Cardiac muscle cell (in vitro differentiated cells and primary cell): Measurements from ENCODE around the gene BBOX1. TPM values are rescaled to one million over a fixed set of nuclear protein-coding genes. Genes with fewer than 3 reads are reported as not detected.
"Not testable (repeated sequence)": the region's sequence is repeated elsewhere in the genome, so short reads cannot be mapped to it uniquely, and the experiment has no call there.

Experiments
- DNase-seq, 2 donors: peaks; one replicate each; pipeline versions ENCODE4 v3.0.0 to v3.0.0-alpha.2; 2010 to 2017; ENCODE audit warnings: low read depth in 1 of 2, low spot score in 1 of 2
- H3K27ac ChIP-seq: fragments of 200-600 bp; sonication (generic); 2 replicates; pipeline ENCODE4 v1.5.1; 2016
- H3K27me3 ChIP-seq: fragments of 200-600 bp; sonication (generic); 2 replicates; pipeline ENCODE4 v1.6.0; 2016; ENCODE audit warnings: control low read depth
- H3K36me3 ChIP-seq: fragments of 200-600 bp; sonication (generic); 2 replicates; pipeline ENCODE4 v1.5.1; 2016; ENCODE audit warnings: control low read depth
- H3K4me1 ChIP-seq: fragments of 200-600 bp; sonication (generic); 2 replicates; pipeline ENCODE4 v1.8.1; 2017; ENCODE audit warnings: low read depth, mild to moderate bottlenecking, mixed run types
- H3K4me3 ChIP-seq: fragments of 200-600 bp; sonication (generic); 2 replicates; pipeline ENCODE4 v1.5.1; 2016; ENCODE audit warnings: mild to moderate bottlenecking
- H3K9me3 ChIP-seq: fragments of 200-600 bp; sonication (generic); 2 replicates; pipeline ENCODE4 v1.5.1; 2017; ENCODE audit warnings: low read depth, mild to moderate bottlenecking, control low read depth
- polyA plus RNA-seq: library from polyadenylated mRNA; unstranded; fragments of >200 nt; fragmentation: Nextera tagmentation; extraction: Ambion mirVana; gene quantifications from 2 replicates; pipeline ENCODE4 v1.2.1, GENCODE V29; 2016
- total RNA-seq: library from RNA; depleted of rRNA; stranded (reverse); fragments of >200 nt; gene quantifications from 2 replicates; pipeline ENCODE4 v1.2.3, GENCODE V29; 2016
- TF ChIP-seq, protein P1 (sequence below): IDR thresholded peaks from 2 replicates; pipeline ENCODE4 v1.5.1; 2012; ENCODE audit warnings: low read depth, mild to moderate bottlenecking, low read length

The BBOX1 gene
- total and polyA plus RNA-seq, 2 experiments from 2014 or later: not detected

DNA sequence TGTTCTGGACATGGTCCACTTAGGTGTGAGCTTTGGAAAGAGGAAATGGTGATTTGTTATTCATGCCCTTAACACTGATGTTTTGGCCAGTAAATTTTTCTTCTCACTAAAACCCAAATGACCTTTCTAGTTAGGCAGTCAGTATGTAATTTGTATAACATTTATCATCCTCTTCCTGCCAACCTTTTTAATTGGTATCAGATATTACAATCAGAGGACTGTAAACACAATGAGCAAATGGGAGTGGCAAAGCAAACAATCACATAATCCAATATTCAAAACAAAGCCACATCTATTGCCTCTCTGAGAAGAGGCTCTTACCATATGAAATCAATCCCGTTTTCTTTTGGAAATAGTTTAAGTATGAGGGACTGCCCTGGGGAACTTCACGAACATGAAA lies 49.1 kb downstream of the BBOX1 start:
- no peak for DNase-seq
- Histone ChIP-seq H3K4me1 (peaks cover 4% of the 10 kb centered on the region), H3K27ac (no peak overlapping the region), H3K27me3 (no peaks in the 10 kb centered on the region), H3K4me3 (no peak overlapping the region), H3K9me3 (no peaks in the 10 kb centered on the region), H3K36me3 (no peaks in the 10 kb centered on the region)
- TF ChIP-seq, protein P1, sequence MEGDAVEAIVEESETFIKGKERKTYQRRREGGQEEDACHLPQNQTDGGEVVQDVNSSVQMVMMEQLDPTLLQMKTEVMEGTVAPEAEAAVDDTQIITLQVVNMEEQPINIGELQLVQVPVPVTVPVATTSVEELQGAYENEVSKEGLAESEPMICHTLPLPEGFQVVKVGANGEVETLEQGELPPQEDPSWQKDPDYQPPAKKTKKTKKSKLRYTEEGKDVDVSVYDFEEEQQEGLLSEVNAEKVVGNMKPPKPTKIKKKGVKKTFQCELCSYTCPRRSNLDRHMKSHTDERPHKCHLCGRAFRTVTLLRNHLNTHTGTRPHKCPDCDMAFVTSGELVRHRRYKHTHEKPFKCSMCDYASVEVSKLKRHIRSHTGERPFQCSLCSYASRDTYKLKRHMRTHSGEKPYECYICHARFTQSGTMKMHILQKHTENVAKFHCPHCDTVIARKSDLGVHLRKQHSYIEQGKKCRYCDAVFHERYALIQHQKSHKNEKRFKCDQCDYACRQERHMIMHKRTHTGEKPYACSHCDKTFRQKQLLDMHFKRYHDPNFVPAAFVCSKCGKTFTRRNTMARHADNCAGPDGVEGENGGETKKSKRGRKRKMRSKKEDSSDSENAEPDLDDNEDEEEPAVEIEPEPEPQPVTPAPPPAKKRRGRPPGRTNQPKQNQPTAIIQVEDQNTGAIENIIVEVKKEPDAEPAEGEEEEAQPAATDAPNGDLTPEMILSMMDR: no peak

DNA sequence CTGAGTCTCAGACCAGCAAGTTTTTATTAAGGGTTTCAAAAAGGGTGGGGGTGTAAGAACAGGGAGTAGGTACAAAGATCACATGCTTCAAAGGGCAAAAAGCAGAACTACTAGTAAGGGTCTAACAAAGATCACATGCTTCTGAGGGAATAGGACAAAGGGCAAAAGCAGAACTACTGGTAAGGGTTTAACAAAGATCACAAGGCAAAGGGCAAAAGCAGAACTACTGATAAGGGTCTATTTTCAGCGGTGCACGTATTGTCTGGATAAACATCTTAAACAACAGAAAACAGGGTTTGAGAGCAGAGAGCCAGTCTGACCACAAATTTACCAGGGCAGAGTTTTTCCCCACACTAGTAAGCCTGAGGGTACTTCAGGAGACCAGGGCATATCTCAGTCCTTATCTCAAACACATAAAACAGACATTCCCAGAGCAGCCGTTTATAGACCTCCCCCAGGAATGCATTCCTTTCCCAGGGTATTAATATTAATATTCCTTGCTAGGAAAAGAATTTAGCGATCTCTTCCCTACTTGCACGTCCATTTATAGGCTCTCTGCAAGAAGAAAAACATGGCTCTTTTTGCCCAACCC lies 49.8 kb downstream of the BBOX1 start:
- H3K36me3 ChIP-seq, H3K27ac ChIP-seq, DNase-seq, H3K27me3 ChIP-seq, H3K4me3 ChIP-seq, H3K4me1 ChIP-seq, H3K9me3 ChIP-seq: not testable (repeated sequence)

DNA sequence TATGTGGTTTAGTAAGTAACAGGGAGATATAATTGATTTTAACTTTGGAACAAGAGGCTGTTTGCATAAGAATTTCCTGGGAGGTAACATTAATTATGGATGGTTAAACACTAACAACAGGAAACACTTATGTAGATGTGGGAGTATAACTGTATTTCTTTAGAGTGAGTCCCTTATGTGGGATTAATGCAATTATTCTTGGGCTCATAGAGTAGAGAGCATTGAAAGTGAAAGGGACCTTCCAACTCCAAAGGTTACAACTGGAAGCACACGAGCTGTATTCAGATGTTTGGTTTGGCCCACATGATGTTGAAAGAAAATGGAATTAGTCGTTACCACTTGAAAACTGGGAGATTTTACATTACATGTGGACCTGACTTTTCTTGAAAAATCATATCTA lies 53.5 kb downstream of the BBOX1 start:
- H3K27ac ChIP-seq: no peak overlapping the region
- no peaks in the 10 kb centered on the region for H3K9me3 ChIP-seq
- TF ChIP-seq, protein P1: no peak
- no peaks in the 10 kb centered on the region for H3K27me3 ChIP-seq
- H3K36me3 ChIP-seq: no peaks in the 10 kb centered on the region
- no peak for DNase-seq
- no peak overlapping the region for H3K4me3 ChIP-seq
- H3K4me1 ChIP-seq: no peaks in the 10 kb centered on the region

GRCh38 chr11:27095059-27095458 lies 54.4 kb downstream of the BBOX1 start:
- TF ChIP-seq, protein P1: no peak
- Histone ChIP-seq H3K4me3 (no peak overlapping the region), H3K9me3 (no peaks in the 10 kb centered on the region), H3K27me3 (no peaks in the 10 kb centered on the region), H3K4me1 (no peaks in the 10 kb centered on the region), H3K36me3 (no peaks in the 10 kb centered on the region), H3K27ac (no peak overlapping the region)
- DNase-seq: no peak

DNA sequence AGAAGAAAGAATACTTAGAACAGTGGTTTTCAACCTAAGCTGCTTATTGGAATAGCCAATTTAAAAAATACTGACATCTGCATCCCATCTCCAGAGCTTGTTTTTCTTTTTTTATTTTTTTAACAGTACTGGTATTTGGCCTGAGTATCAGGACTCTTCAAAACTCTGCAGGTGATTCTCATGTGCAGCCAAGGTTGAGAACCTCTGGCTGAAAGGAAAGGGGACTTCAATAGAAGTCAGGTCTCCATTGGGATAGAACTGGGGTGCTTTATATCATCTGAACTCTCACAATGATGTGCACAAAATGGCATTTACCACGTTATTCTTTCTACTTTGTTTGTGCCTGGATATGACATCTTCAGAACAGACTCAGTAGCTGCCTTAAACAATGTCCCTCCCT lies 55.3 kb downstream of the BBOX1 start:
- Histone ChIP-seq H3K36me3 (no peaks in the 10 kb centered on the region), H3K4me3 (no peak overlapping the region), H3K9me3 (no peaks in the 10 kb centered on the region), H3K4me1 (no peaks in the 10 kb centered on the region), H3K27ac (no peak overlapping the region), H3K27me3 (no peaks in the 10 kb centered on the region)
- DNase-seq: no peak
- TF ChIP-seq, protein P1: no peak

DNA sequence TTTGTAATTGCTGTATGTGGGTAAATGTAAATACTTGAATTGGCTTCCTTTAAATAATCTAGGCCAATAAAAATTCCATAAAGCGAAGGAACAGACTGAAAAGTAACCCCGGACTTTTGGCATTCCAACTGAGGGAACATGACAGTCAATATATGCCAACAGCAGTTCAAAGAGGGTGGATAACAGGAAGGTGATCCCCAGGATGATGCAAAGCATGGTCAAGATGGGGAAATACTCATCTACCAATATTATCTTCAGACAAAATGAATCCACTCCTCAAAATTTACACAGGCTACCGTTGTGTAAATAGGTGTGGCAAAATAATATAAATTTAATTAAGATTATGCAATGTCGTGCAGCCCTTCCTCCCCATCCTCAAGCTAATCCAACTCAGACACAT lies 56.9 kb downstream of the BBOX1 start:
- Histone ChIP-seq H3K27me3 (no peaks in the 10 kb centered on the region), H3K36me3 (no peaks in the 10 kb centered on the region), H3K9me3 (no peaks in the 10 kb centered on the region), H3K4me1 (no peaks in the 10 kb centered on the region), H3K27ac (no peak overlapping the region), H3K4me3 (no peak overlapping the region)
- DNase-seq: no peak
- TF ChIP-seq, protein P1: no peak
